H1 (cell line): ENCODE measurements around the gene LRRFIP1. TPM values are rescaled to one million over a fixed set of nuclear protein-coding genes. Genes with fewer than 3 reads are reported as not detected.

Experiments
- CTCF ChIA-PET: fragments of 300-600 bp; sonication (Branson Sonifier 250); formaldehyde crosslinking; loops from one replicate; lab custom pipeline; 2021; ENCODE audit not compliant: partially characterized antibody; lab: Charles Lee
- POLR2A ChIA-PET: fragments of 300-600 bp; sonication (Branson Sonifier 250); formaldehyde crosslinking; loops from one replicate; lab custom pipeline; 2021; ENCODE audit warnings: inconsistent platforms; ENCODE audit not compliant: partially characterized antibody; lab: Charles Lee
- DNase-seq, 2 experiments: peaks; one replicate each; pipeline versions ENCODE4 v3.0.0 to v3.0.0-alpha.2; 2010 to 2022; ENCODE audit warnings: low spot score in 2 of 2, low read depth in 1 of 2, mixed read lengths in 1 of 2
- FAIRE-seq: peaks from 2 replicates; lab custom pipeline; 2011; peaks lifted over from hg19 to GRCh38; lab: Jason Lieb, UNC
- H2AFZ ChIP-seq: 2 replicates; pipeline ENCODE4 v1.8.1; 2012; ENCODE audit warnings: low read length, inconsistent platforms
- H2AK5ac ChIP-seq: 2 replicates; pipeline ENCODE4 v1.6.1; 2013; ENCODE audit warnings: low read depth, low read length
- H2BK120ac ChIP-seq: replicated peaks from 2 replicates; pipeline ENCODE3; 2013; ENCODE audit warnings: low read depth, low read length, inconsistent platforms
- H2BK12ac ChIP-seq: 2 replicates; pipeline ENCODE4 v1.6.1; 2013; ENCODE audit warnings: low read depth, low read length
- H2BK15ac ChIP-seq: 2 replicates; pipeline ENCODE4 v1.6.1; 2013; ENCODE audit warnings: low read length
- H2BK20ac ChIP-seq: 2 replicates; pipeline ENCODE4 v1.6.1; 2013; ENCODE audit warnings: low read length
- H2BK5ac ChIP-seq: 2 replicates; pipeline ENCODE4 v1.6.1; 2013; ENCODE audit warnings: low read depth, low read length
- H3K14ac ChIP-seq: 2 replicates; pipeline ENCODE4 v1.6.1; 2013; ENCODE audit warnings: inconsistent platforms; ENCODE audit not compliant: insufficient read length
- H3K18ac ChIP-seq: 2 replicates; pipeline ENCODE4 v1.6.1; 2013; ENCODE audit warnings: low read length; ENCODE audit errors: extremely low read depth
- H3K23ac ChIP-seq: 2 replicates; pipeline ENCODE4 v1.6.1; 2013; ENCODE audit warnings: inconsistent platforms; ENCODE audit not compliant: insufficient read length
- H3K23me2 ChIP-seq: 2 replicates; pipeline ENCODE4 v1.6.1; 2013; ENCODE audit warnings: low read depth, low read length
- H3K27ac ChIP-seq: 2 replicates; pipeline ENCODE4 v1.6.1; 2011; ENCODE audit warnings: low read depth, low read length, inconsistent platforms
- H3K27me3 ChIP-seq, 4 experiments: replicated peaks in 1 of 4; 1 replicate in 1 of 4; 2 replicates in 3 of 4; pipeline versions ENCODE4 v1.6.1 to v1.8.1; 2011 to 2013; ENCODE audit warnings: low read length in 3 of 4, mild to moderate bottlenecking in 3 of 4, inconsistent platforms in 2 of 4, mixed read lengths in 2 of 4, moderate library complexity in 1 of 4; ENCODE audit not compliant: control insufficient read depth in 3 of 4, insufficient read depth in 3 of 4; ENCODE audit errors: extremely low read depth in 1 of 4
- H3K36me3 ChIP-seq, 4 experiments: 2 replicates each; pipeline versions ENCODE4 v1.6.1 to v1.8.1; 2011 to 2013; ENCODE audit warnings: mild to moderate bottlenecking in 4 of 4, low read length in 3 of 4, moderate library complexity in 2 of 4, control low read depth in 1 of 4, inconsistent platforms in 1 of 4; ENCODE audit not compliant: insufficient read depth in 4 of 4, control insufficient read depth in 2 of 4
- H3K4ac ChIP-seq: replicated peaks from 2 replicates; pipeline ENCODE3; 2013; ENCODE audit warnings: low read length, low read depth, mixed read lengths, inconsistent platforms; ENCODE audit not compliant: insufficient read length
- H3K4me1 ChIP-seq, 4 experiments: replicated peaks in 1 of 4; 1 replicate in 1 of 4; 2 replicates in 3 of 4; pipeline versions ENCODE4 v1.6.1 to v1.8.1; 2011 to 2013; ENCODE audit warnings: low read length in 3 of 4, inconsistent platforms in 2 of 4, mixed read lengths in 1 of 4; ENCODE audit not compliant: insufficient read depth in 4 of 4, control insufficient read depth in 3 of 4
- H3K4me2 ChIP-seq, 2 experiments: 2 replicates each; pipeline versions ENCODE4 v1.6.1 to v1.8.1; 2011 to 2013; ENCODE audit warnings: low read depth in 2 of 2, low read length in 2 of 2, control low read depth in 1 of 2, inconsistent platforms in 1 of 2, mild to moderate bottlenecking in 1 of 2; ENCODE audit not compliant: insufficient read depth in 1 of 2
- H3K4me3 ChIP-seq, 4 experiments: fragments of 200-600, 300-600 bp in 1 of 4; sonication (generic), shearing (Covaris generic), sonication (Bioruptor Twin) in 1 of 4; 2 replicates each; pipeline versions ENCODE4 v1.5.1 to v1.8.1; 2011 to 2016; ENCODE audit warnings: low read length in 4 of 4, low read depth in 3 of 4, control low read depth in 2 of 4, inconsistent platforms in 2 of 4, mild to moderate bottlenecking in 2 of 4, mixed read lengths in 1 of 4, moderate library complexity in 1 of 4; ENCODE audit not compliant: insufficient read depth in 2 of 4; ENCODE audit errors: extremely low read depth in 1 of 4
- H3K56ac ChIP-seq: replicated peaks from 2 replicates; pipeline ENCODE3; 2013; ENCODE audit warnings: low read depth, mild to moderate bottlenecking, mixed read lengths, low read length, inconsistent platforms; ENCODE audit not compliant: insufficient read length
- H3K79me1 ChIP-seq: 2 replicates; pipeline ENCODE4 v1.6.1; 2013; ENCODE audit warnings: low read depth, low read length, control low read depth
- H3K79me2 ChIP-seq, 2 experiments: 2 replicates each; pipeline versions ENCODE4 v1.6.1 to v1.8.1; 2012 to 2013; ENCODE audit warnings: low read length in 2 of 2, mild to moderate bottlenecking in 2 of 2, inconsistent platforms in 1 of 2; ENCODE audit not compliant: insufficient read depth in 2 of 2, control insufficient read depth in 1 of 2
- H3K9ac ChIP-seq, 4 experiments: replicated peaks in 1 of 4; 1 replicate in 1 of 4; 2 replicates in 3 of 4; pipeline versions ENCODE4 v1.6.1 to v1.8.1; 2011 to 2013; ENCODE audit warnings: low read depth in 3 of 4, low read length in 3 of 4, control low read depth in 2 of 4, mild to moderate bottlenecking in 2 of 4, moderate library complexity in 2 of 4, inconsistent platforms in 1 of 4; ENCODE audit errors: extremely low read depth in 1 of 4
- H3K9me3 ChIP-seq, 2 experiments: 2 replicates each; pipeline versions ENCODE4 v1.6.1 to v1.8.1; 2012 to 2013; ENCODE audit warnings: mild to moderate bottlenecking in 2 of 2, moderate library complexity in 2 of 2, control low read depth in 1 of 2, inconsistent platforms in 1 of 2, low read depth in 1 of 2, low read length in 1 of 2, mixed read lengths in 1 of 2; ENCODE audit not compliant: insufficient read depth in 2 of 2
- H4K20me1 ChIP-seq, 2 experiments: replicated peaks in 1 of 2; 2 replicates each; pipeline versions ENCODE3 to v1.8.1; 2011 to 2013; ENCODE audit warnings: inconsistent platforms in 2 of 2, low read length in 2 of 2, mild to moderate bottlenecking in 1 of 2; ENCODE audit not compliant: insufficient read depth in 2 of 2, control insufficient read depth in 1 of 2
- H4K5ac ChIP-seq: 2 replicates; pipeline ENCODE4 v1.6.1; 2013; ENCODE audit warnings: low read length, low read depth, mixed read lengths, inconsistent platforms; ENCODE audit not compliant: insufficient read length
- H4K8ac ChIP-seq: 2 replicates; pipeline ENCODE4 v1.8.0; 2013; ENCODE audit warnings: mild to moderate bottlenecking, moderate library complexity, low read length, inconsistent platforms; ENCODE audit not compliant: insufficient read depth; ENCODE audit errors: extremely low read depth
- H4K91ac ChIP-seq: replicated peaks from 2 replicates; pipeline ENCODE3; 2013; ENCODE audit warnings: low read length, mixed read lengths, inconsistent platforms; ENCODE audit not compliant: insufficient read length
- ASH2L ChIP-seq: fragments of 200-600, 300-600 bp; sonication (generic); IDR thresholded peaks from one replicate; pipeline ENCODE4 v1.7.1; 2017; ENCODE audit warnings: low read length
- EP300 ChIP-seq, 2 experiments: IDR thresholded peaks; 1 replicate in 1 of 2; 2 replicates in 1 of 2; pipeline ENCODE4 v1.6.1; 2011 to 2012; ENCODE audit warnings: low read depth in 2 of 2, low read length in 2 of 2, mild to moderate bottlenecking in 2 of 2, borderline replicate concordance in 1 of 2, inconsistent platforms in 1 of 2, moderate library complexity in 1 of 2
- HDAC6 ChIP-seq: IDR thresholded peaks from one replicate; pipeline ENCODE4 v1.7.1; 2012; ENCODE audit warnings: low read depth, mild to moderate bottlenecking, inconsistent platforms, low read length, moderate library complexity
- KDM5A ChIP-seq: fragments of 200-600 bp; IDR thresholded peaks from 2 replicates; pipeline ENCODE4 v1.7.1; 2012; ENCODE audit warnings: mild to moderate bottlenecking, low read length, inconsistent platforms, mixed read lengths
- MAX ChIP-seq: IDR thresholded peaks from 2 replicates; pipeline ENCODE4 v1.6.1; 2012; ENCODE audit warnings: inconsistent platforms
- TAF1 ChIP-seq: IDR thresholded peaks from 2 replicates; pipeline ENCODE4 v1.6.1; 2011; ENCODE audit warnings: mild to moderate bottlenecking, low read depth, low read length
- TCF12 ChIP-seq: IDR thresholded peaks from 2 replicates; pipeline ENCODE4 v1.6.1; 2011; ENCODE audit warnings: low read depth, mild to moderate bottlenecking, low read length
- TEAD4 ChIP-seq: IDR thresholded peaks from 2 replicates; pipeline ENCODE4 v1.6.1; 2012; ENCODE audit warnings: low read depth, low read length, inconsistent platforms, mixed read lengths
- WGBS, 2 experiments: shearing (Covaris generic) in 1 of 2; methylation state at CpG; one replicate each; pipeline versions ENCODE4 v1.1.6 to v1.1.7; 2013 to 2015; ENCODE audit warnings: low lambda C conversion rate in 2 of 2, mixed read lengths in 2 of 2, inconsistent platforms in 1 of 2, low coverage in 1 of 2, missing lambda C conversion rate in 1 of 2; ENCODE audit not compliant: insufficient replicate concordance in 2 of 2, insufficient coverage in 1 of 2, insufficient read length in 1 of 2; ENCODE audit errors: extremely low coverage in 1 of 2, missing lambda C conversion rate in 1 of 2; 5-methylcytosine and 5-hydroxymethylcytosine counted together
- polyA plus RNA-seq, 7 experiments: library from polyadenylated mRNA; depleted of rRNA in 3 of 7; stranded (reverse) in 5 of 7; unstranded in 2 of 7; fragments of >200 nt in 5 of 7; fragments of 200-250 nt in 2 of 7; gene quantifications; 1 replicate in 5 of 7; 2 replicates in 1 of 7; 4 replicates in 1 of 7; pipeline versions ENCODE4 v1.2.1 to v1.2.3, GENCODE V29; 2011 to 2013; ENCODE audit warnings: missing spikeins in 2 of 7, mixed read lengths in 2 of 7
- total RNA-seq: library from RNA; stranded (reverse); fragmentation: NEBNext Ultra II Directional; extraction: Animal tissue kit (Norgen Biotek cat#: 25700); gene quantifications from 2 replicates; pipeline ENCODE4 v1.2.1, GENCODE V29; 2021

The LRRFIP1 gene
- total and polyA plus RNA-seq, 2 of the 8 experiments (the other 6 are each of a cell fraction or from before 2014, with no cell fraction given) = 12.1 to 75.8 TPM

DNA sequence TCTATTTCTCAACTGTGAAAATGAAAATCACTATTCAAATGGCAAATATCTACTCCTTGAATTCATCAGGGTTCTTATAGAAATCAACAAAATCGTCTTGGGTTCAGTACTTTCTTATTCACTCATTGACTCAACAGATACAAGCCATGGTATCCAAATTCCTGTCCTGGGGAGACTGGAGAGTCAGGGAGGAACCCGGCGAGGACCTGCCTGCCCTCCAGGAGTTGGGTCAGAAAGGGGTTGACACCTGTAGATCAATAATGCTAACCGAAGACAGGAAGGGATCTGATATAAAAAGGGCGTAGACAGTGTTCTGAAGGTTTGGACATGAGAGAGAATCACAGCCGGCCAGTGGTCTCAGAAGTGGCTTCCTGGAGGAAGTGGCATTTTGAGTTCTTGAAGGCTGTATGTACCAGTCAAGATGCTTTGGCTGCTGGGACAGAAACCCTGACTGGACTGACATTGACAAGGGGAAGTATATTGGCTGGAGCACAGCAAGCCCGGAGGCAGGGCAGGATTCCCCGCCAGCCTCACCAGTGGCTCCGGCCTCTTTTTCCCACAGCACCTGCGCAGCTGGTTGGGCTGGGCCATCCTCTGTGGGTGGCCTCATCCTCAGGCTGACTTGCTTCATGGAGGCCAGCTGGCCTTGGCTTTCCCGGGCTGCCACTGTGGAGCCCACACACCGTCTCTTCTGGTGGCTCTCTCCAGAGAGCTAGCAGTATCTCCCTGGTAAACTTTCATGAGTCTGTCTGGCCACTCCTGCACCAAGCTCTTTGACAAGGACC, 3.0 kb downstream of the LRRFIP1 start:
- Histone ChIP-seq H3K23ac (no peak overlapping the region), H2BK120ac (no peak overlapping the region), H4K8ac (no peak overlapping the region), H3K4me3 (no peak overlapping the region), H3K18ac (no peak overlapping the region), H4K20me1 (peaks cover 0 to 2% of the 10 kb centered on the region in 2 experiments), H2BK20ac (no peak overlapping the region), H3K79me2 (peaks cover 0 to 12% of the 10 kb centered on the region in 2 experiments; a peak in 3 of 4 replicates), H3K36me3 (peaks cover 0 to 4% (median 0%) of the 10 kb centered on the region in 4 experiments; a peak in 2 of 8 replicates), H2AFZ (no peak overlapping the region), H3K4ac (no peak overlapping the region), H3K56ac (no peak overlapping the region), H2AK5ac (no peak overlapping the region), H2BK12ac (no peak overlapping the region), H3K27ac (no peak overlapping the region), H4K5ac (no peak overlapping the region), H3K23me2 (peaks cover 5% of the 10 kb centered on the region), H3K4me1 (peaks cover 3 to 13% (median 8%) of the 10 kb centered on the region in 4 experiments; a peak in 5 of 7 replicates), H3K79me1 (peaks cover 11% of the 10 kb centered on the region), H2BK5ac (no peak overlapping the region), H2BK15ac (no peak overlapping the region), H3K9me3 (no peaks in the 10 kb centered on the region; a peak in 1 of 4 replicates), H3K14ac (no peak overlapping the region), H3K4me2 (no peak overlapping the region), H3K27me3 (peaks cover 0 to 26% (median 21%) of the 10 kb centered on the region in 4 experiments; a peak in 6 of 7 replicates), H4K91ac (no peak overlapping the region), H3K9ac (no peak overlapping the region; a peak in 1 of 7 replicates)
- FAIRE-seq (no peak), DNase-seq (no peak)
- ChIA-PET CTCF (interaction anchor here (0.5 to 1.9 kb wide), 2 partner anchors 16 to 37 kb away, joined by 3 to 7 read pairs; no protein-coding TSS in a partner anchor), POLR2A (interaction anchor here (0.6 to 1.0 kb wide), 4 partner anchors 14 to 60 kb away, joined by 3 to 4 read pairs (median 3); no protein-coding TSS in a partner anchor)
- 86% methylated on average over 12 of the region's 12 CpGs; no CpG with 5 or more reads in 1 of the 2 experiments for WGBS, 2 experiments
- no peak for TF ChIP-seq TCF12
- TF ChIP-seq KDM5A = no peak
- TF ChIP-seq EP300 (IDR thresholded peaks at IDR 0.05; ENCODE audit: borderline replicate concordance in 1 of 2, low read depth in 2 of 2, low read length in 2 of 2) = no peak
- TF ChIP-seq TEAD4 = no peak
- no peak for TF ChIP-seq TAF1
- no peak for TF ChIP-seq MAX
- no peak for TF ChIP-seq ASH2L
- TF ChIP-seq HDAC6 = no peak
